ENCODE results near the gene SMIM7. TPM values are rescaled to one million over a fixed set of nuclear protein-coding genes. Genes with fewer than 3 reads are reported as not detected.

The SMIM7 gene
- total and polyA plus RNA-seq, 2 of the 13 experiments (the other 11 are each of a cell fraction or from before 2014, with no cell fraction given): 55.7 to 74.9 TPM

- TF ChIP-seq AHDC1 (CRISPR knock-in tag; IDR thresholded peaks at IDR 0.05; ENCODE audit: borderline replicate concordance) (no peak), KAT7 (CRISPR knock-in tag; IDR thresholded peaks at IDR 0.05; ENCODE audit: borderline replicate concordance) (peak; percentile 83), GRHL1 (CRISPR knock-in tag; conservative IDR thresholded peaks at IDR 0.05) (no peak), PRDM4 (CRISPR knock-in tag; IDR thresholded peaks at IDR 0.05; ENCODE audit: borderline replicate concordance) (no peak), ZNF512B (CRISPR knock-in tag; IDR thresholded peaks at IDR 0.05; ENCODE audit: borderline replicate concordance) (no peak), JUNB (CRISPR knock-in tag; IDR thresholded peaks at IDR 0.05; ENCODE audit: borderline replicate concordance) (no peak), ZNF3 (CRISPR knock-in tag; IDR thresholded peaks at IDR 0.05) (no peak), ATF1 (CRISPR knock-in tag; IDR thresholded peaks at IDR 0.05) (no peak), ATM (IDR thresholded peaks at IDR 0.05; ENCODE audit: borderline replicate concordance) (no peak), ZNF549 (CRISPR knock-in tag; IDR thresholded peaks at IDR 0.05) (no peak), ZNF138 (CRISPR knock-in tag; IDR thresholded peaks at IDR 0.05; ENCODE audit: low read depth) (peak; percentile 56; the same call in 1 of the 2 replicates), ZNF24 (IDR thresholded peaks at IDR 0.05) (no peak), ZNF234 (CRISPR knock-in tag; conservative IDR thresholded peaks at IDR 0.05) (peak; percentile 60; the same call in 1 of the 2 replicates), ZKSCAN8 (CRISPR knock-in tag; IDR thresholded peaks at IDR 0.05; ENCODE audit: borderline replicate concordance) (no peak), SMARCE1 (IDR thresholded peaks at IDR 0.05; ENCODE audit: borderline replicate concordance) (no peak), ZBTB20 (CRISPR knock-in tag; IDR thresholded peaks at IDR 0.05; ENCODE audit: borderline replicate concordance, low read depth) (no peak), ZNF619 (CRISPR knock-in tag; IDR thresholded peaks at IDR 0.05) (no peak)
These were observed 31.6 kb downstream of the SMIM7 start, which contains the start of gene MED26 (continued) for GRCh38 chr19:16628183-16628983.
